GM18861 (cell line): ENCODE results near the gene SUMO1.

Source experiments
- ATAC-seq: cut with Tn5 transposase; IDR thresholded peaks from one replicate; pipeline ENCODE4 v1.9.1; 2021; ENCODE audit not compliant: unreplicated experiment

Gene SUMO1

DNA sequence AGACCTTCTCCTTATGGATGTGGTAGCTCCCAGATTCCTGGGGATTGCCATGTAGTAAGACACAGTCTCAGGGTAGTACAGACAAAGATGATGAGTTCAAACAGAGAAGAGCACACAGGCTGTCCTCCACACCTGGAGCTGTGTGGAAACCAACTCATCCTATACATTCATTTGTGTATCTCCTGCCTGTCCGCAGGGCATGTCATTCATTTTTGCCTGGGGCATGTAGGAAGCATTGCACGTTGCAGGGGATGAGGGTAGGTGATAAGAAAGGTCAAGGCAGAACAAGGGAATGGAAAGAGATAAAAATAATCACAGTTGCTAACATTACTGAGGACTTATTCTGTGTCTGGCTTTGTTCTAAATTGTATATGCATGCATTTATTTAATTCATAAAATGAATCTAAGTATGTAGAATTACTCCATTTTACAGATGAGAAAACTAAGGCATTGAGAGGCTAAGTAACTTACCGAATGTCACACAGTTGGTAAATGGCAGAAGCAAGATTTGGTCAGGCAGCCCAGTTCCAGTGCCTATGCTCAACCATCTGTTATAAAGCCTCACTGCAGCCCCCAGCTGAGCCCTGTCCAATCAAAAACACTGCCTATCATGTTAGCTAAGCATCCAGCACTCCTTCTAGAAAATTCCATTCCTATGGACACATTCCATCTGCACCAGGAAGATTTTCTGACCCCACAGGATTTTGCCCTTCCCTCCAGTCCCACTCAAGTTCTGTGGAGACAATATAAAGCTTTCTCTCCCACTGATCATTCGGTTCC, 81.0 kb downstream of the SUMO1 start:
- no peak for ATAC-seq
